Stromal cell of bone marrow (primary cell): ENCODE results near the gene PRR29.

Source experiments
- DNase-seq: peaks from one replicate; pipeline ENCODE4 v3.0.0-alpha.2; 2012; ENCODE audit warnings: low read depth

PRR29 gene

DNA sequence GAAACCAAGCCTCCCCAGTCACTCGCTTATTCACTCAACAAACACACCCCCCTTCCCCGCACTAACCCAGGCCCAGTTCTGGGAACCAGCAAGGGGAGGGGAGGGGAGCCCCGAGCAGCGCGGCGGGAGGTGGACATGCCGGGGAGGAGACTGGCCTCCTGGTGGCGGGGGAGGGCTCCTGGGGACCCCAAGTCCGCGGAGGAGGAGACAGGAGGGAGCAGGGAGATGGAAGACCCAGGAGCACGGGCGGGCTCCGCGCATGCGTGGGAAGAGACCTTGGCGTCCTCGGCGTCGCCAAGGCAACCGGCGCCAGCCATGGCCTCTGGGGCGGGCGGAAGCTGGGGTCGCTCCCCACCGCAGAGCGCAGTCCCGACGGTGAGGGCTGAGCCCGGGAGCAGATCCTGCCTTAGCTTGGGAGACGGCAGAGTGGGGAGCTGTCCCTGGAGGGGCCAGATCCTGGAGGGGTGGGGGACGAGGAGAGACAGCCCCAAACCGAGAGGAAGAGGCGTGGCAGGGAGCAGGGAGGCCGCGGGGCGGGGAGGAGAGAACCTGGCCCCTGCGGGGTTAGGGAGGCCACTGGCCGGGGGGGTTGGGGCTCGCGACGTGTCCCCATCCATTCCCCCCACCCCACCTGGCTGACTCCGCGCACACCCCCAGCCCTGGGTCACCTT is at the start of gene PRR29:
TSS of gene PRR29 (plus strand) at position 302 of the 671 bp plus-strand sequence. CDS start at position 316, 14 bp downstream.
- peak; percentile 17 for DNase-seq

DNA sequence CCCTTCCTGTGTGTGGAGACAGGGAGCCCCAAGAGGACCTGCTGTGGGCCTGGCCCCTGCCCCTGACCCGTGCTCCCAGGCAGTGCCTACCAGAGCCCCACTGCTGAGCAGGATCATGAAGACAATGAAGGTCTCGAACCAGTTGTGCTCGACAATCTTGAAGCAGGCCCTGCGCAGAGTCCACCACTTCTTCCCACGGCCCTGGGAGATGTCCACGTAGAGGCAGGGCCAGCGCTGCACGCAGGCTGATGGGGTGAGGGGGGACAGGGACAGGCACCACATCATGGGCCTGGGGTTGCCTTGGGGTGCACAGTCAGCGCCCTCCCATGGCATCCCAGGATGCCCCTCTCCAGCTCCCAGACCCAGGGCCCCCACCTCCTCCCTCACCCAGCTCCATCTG is 49.6 kb upstream of the PRR29 start:
- no peak for DNase-seq

DNA sequence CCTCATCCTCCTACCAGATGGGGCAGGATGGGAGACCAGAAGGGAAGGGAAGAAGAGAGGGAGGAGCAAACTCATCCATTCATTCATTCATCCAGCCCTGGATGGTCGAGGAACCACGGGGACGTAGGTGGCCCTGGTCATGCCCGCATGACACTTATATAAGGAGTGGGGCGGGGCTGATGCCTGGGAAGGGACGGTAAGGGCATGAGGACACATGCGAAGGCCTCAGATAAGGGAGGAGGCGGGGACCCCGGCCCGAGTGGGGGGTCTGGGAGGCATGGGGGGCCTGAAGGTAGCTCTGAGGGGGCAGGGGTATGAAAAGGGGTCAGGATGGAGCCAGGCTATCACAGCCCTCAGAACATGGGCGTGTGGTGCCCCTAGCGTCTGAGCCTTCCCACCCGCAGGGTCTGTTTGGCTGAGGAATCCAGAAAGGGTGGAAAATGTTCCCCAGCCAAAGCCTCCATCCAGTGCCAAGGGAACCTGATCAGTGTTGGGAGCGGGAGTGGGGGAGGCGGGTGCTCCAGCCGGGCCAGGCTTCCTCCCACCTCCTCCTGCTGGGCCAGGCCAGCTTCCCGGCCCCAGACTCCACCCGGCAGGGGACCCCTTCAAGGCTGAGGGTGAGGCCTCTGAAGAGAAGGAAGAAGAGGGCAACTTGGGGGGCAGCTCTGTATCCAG is 48.4 kb upstream of the PRR29 start:
- no peak for DNase-seq

DNA sequence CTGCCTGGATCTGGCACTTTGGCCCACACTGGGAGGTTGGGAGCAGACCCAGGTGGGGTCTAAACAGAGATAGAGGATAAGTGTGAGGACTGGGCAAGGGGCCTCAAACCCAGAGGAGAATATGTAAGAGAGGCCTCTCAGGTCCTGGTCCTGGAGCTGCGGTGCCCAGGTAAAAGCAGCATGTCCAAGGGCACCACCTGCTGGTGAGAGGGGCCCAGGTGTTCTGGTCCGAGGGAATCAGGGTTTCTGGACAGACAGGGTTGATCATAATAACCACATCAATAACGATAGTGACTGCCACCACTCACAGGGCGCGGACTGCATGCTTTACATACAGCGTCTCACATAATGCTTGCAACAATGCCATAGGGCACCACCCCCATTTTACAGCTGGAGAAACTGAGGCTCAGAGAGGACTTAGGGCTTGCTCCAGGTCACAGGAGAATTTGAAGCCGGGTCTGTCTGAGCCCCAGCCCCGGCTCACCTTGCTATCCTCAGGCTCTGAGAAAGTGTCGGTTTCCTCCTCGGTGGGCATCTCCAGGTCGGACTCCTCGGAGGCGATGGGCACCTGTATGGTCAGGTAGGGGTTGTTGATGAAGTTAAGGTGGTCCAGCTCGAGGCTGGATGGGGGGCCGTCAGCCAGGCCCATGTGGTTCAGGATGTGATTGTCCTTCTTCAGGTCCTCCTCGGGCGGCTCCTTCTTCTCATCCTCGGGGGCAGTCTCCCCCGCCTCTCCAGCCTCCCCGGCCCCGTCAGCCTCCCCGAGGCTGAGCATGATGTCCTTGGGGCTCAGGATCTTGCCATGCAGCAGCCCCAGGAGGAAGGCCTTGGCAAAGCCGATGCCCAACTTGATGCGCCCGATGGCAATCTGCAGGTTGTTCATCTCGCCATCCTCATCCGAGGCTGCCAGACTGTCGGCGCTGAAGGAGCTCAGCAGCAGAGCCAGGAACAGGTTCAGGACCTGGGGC is 46.9 kb upstream of the PRR29 start:
- no peak for DNase-seq

DNA sequence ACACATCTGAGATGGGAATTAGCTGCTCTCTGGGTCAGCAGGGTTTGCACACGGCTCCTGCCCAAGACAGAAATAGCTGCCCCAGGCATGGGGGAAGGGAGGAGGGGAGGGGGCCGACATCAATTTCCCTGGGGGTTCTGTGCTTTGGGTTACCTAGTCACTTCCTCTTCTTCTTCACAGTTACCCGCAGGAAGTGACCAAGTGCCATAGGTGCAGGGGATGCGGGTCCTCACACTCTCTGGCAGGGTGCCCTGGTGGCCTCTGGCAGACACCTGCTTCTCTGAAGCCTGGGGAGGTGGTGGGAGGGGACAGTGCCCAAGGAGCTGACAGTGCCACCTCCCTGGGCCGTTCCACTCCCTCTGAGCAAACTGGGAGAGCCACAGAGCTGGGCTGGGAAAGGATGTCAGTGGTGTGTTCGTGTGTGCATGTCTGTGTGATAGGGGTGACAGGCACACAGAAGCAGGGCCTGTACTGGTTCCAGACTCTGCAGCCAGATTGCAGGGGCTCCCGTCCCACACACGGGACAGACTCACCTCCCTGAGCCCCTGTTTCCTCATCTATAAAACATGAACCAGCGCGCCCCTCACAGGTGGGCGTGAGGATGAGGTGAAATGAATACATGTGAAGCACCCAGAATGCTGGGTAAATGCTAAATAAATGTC is 43.6 kb upstream of the PRR29 start:
- no peak for DNase-seq

DNA sequence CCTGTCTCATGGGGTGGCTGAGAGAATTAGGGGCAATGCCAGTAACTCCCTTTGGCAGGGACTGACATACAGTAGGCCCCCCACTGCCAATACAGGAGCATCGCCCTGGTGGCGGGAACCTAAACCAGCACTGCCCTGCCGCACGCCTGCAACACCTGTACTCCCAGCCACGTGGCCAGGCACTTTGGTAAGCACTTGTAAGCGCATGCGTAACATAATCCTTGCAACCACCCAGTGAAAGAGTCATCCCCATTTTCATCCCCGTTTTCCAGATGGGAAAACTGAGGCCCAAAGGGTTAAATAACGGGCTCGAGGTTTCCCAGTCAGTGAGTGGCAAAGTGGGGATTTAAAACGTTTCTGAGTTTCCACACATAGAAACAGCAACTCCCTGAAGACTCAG is 42.9 kb upstream of the PRR29 start:
- DNase-seq = no peak

DNA sequence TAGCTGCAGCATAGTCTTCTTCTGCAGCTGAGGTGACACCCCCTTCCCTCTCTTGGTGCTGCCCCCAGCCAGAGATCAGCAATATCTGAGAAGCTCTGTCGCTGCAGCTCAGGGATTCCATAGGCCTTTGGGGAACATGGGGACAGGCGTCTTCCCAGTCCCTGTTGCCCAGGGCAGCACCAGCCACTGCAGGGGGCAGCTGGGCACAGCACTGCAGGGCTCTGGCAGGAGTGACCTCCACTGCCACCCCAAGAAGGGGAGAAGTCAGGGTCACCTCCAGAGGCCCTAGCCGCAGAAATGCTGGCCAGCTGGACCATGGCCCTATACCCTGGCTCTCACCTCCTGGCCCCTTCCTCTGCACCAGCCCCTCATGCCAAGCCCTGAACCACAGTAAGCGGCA is 42.4 kb upstream of the PRR29 start:
- DNase-seq = no peak

DNA sequence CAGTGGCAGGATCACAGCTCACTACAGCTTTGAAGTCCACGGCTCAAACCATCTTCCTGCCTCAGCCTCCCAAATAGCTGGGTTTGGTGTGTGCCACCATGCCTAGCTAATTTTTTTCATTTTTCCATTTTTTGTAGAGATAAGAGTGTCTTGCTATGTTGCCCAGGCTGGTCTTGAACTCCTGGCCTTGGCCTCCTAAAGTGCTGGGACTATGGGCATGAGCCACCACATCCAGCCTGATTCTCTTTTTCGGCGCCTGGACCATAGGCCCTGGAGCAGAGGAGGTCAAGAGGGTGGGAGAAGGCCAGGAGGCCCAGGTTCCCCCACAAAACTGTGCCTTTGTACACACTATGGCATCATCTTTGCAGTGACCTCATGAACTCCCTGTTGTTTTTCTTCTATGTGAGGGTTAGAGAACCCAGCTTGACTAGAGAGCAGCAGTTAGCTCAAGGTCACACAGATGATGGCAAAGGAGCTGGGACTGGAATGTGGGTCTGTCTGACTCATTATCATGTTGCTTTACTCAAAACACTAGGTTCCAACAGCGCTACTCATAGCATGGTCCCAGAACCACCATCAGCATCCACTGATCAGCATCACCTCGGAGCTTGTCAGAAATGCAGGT is 41.7 kb upstream of the PRR29 start:
- no peak for DNase-seq

DNA sequence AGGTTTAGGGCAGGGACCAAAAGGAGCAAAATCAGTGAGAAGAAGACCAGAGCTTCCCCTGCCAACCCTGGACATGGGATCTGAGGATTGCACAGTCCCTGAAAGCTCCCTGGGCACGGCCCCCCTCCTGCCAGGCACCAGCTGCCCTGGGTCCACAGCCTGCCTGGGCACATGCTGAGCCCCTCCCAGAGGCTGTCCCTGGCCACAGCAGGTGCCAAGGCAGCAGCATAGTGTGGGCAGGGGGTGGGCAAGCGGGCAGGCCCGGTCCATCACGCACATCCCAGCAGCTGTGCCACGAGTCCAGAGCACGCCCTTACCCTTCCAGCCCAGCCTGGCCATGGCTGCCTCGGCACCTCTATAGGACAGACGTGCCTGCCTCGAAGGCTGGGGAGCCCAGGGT is 38.1 kb upstream of the PRR29 start:
- DNase-seq = no peak

DNA sequence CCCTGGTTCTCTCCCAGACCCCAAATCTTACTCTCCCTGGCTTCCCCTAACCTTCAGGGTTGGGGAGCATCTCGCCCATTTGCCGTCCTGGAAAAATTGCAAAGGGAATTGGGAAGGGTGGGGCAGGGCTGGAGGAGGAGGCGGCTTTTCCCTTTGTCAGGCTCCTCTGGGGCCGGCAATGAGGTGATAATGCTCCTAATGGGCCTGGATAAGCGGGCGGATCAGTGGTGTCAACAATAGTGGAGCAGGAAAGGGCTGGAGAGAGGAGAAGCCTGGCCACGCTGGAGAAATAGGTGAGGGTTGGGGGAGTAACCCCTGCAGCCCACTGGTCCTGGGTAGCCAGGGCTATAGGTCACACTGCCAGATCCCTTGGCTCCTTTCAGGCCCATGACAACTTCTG is 37.7 kb upstream of the PRR29 start:
- DNase-seq = no peak

DNA sequence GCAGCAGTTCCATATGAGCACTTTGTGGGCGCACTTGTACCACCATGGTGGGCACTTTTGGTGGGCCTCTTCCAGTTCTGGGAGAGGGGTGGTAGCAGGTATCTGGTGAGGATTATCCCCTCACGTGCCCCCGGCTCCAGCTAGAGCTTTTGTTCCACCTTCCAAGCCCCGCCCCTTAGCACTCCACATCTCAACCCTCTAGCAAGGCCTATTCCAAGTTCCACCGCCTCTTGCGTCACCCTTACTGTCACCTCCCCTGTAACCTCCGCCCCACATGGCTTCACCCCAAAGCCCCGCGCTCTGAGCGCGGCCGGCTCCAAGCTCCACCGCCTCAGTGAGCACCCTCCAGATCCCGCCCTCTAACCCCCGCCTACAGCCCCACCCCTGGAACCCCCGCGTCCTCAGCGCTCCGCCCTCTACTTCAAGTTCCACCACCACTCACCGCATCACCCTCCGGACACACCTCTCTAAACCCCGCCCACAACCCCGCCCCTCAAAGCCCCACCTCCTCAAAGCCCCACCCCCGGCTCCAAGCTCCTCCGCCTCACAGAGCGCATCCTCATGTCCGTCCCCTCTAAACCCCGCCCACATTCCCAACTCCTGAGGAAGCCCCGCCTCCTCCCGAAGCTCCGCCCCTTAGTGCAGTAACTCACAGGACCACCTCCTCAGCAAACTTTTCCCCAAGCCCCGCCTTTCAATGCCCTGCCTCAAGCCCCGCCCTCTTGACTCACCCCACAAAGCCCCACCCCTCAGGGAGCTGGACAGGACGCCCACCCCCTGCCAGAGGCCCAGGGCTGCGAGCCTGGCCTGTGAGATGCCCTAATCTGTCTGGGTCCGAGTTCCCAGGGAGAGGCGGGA is 36.6 kb upstream of the PRR29 start:
- DNase-seq = no peak

DNA sequence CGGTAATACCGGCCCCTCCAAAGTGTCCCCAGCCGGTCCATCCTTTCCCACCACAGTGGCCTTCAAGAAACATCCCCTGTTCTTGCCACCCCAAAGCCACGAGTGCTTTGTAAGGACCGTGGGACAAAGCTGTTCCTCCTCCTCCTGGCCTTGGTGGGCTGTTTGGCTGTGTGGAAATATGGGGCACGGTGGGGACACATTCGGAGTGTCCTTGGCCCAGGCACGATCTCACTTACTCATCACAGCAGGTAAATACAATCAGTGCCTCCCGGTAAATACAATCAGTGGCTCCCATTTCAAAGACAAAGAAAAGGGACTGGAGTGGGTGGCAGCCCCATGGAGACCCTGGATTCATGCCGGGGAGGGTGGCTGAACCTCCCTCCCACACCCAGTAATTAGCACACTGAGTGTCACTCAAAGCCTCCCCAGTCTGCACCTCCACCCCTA is 35.8 kb upstream of the PRR29 start:
- no peak for DNase-seq

DNA sequence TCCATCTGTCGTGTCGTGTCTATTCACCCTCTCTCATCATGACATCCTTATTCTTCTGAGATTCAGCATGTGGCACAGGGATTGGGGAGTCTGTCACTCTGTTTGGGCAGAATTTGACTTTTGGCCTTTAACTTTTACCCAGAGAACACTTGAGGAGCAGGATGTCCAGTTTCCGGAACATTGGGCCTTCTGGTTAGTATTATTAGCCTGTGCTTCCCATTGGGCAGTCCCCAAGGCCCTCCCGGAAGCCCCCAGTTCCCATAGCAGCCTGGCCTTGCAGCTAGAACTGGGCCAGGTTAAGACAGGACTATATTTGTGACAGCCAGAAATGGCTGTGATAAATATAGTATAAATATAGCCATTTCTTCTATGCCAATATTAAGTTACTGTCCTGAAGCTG is 35.0 kb upstream of the PRR29 start:
- DNase-seq = no peak

DNA sequence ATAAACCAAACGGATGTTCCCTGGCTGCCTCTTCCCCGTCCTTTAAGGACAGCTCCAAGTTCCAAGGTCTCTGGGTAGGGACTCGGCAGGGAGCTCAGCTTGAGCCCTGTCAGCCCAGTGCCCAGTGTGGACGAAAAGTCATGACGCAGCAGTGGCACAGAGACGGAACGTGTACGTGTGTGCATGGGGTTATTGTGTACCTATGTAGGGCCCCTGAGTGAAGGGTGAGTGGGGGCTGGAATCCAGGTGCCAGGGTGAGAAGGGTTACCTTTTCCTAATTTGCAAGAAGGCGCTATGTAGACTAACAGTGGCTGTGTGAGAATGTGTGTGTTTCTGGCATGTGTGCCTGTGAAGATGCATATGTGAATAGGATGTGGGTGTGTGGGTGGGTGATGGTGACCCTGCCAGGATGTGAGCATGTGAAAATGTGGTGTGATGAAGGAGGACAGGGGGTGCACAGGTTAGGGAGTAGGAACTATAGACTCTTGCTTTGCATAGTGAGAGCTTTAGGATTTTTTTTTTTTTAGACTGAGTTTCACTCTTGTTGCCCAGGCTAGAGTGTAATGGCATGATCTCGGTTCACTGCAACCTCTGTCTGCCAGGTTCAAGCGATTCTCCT is 31.4 kb upstream of the PRR29 start:
- no peak for DNase-seq

DNA sequence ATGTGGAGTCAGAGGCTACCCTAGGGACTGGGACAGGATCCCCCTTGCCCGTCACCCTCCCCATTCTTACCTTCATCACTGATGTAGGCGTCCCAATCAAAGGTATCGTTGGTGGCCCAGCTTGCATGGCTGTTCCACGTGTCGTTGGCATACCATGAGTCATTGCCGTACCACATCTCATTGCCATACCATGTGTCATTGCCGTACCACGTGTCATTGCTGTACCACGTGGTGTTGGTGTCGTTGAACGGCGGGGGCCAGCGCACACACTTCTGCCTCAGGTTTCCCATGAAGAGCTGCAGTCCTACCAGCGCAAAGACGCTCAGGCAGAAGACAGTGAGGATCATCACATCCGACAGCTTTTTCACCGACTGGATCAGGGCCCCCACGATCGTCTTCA is 30.2 kb upstream of the PRR29 start:
- DNase-seq = no peak

DNA sequence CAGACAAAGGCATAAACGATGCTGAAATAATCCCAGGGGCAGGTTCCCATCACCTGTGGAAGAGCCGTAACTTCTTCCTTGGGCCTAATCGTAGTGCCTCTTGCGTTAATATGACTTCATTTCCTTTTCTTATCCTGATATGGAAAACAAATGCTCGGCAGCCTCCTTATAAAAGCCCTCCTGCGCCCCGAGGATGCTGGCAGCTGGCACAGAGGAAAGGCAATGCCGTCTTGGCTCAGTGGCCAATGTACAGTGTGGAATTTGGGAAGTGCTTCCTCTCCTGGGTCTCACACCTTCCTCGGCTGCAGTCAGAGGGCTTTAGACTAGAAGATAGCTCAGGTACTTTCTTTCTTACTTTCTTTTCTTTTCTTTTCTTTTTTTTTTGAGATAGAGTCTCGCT is 28.9 kb upstream of the PRR29 start:
- no peak for DNase-seq

DNA sequence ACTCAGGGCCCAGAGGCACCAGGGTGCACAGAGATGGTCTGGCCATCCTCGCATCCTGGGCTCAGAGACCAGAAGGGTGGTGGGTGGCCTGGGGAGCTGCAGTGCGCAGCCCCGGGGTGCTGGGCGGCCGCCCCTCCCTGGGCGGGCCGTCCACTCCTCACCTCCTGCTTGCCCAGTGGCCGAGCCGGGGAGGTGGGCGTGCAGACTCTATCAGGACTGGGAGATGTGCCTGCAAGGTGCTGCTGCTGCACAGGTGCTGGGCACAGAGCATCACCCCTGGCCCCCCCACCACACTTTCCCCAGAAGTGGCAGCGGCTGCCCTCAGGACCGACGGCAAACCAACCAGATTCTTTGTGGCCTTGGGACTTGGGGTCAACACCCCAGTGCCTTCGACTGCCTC is 25.4 kb upstream of the PRR29 start, which contains the start of gene SCN4A:
TSS of gene SCN4A (minus strand) at position 123 of the 400 bp plus-strand sequence. CDS start at position 46, 77 bp downstream.
- DNase-seq = no peak

DNA sequence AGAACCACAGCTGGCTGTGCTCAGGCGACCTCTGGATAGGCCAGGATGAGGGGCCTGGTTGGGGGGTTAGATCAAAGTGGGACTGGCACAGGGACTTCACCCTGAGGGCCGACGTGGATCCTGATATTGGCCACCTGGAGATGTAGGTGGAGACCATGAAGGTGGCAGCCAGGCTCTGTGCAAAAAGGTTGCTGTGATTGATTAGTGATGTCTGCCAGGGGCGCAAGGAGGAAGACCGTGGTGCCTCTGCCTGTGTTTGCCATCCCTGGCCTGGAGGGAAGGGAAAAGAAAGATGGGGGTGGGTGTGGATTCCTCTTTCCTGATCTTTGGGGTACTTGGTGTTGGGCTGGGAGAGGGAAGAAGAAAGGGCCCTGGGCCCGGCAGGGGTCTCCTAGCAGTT is 24.9 kb upstream of the PRR29 start:
- DNase-seq = no peak

DNA sequence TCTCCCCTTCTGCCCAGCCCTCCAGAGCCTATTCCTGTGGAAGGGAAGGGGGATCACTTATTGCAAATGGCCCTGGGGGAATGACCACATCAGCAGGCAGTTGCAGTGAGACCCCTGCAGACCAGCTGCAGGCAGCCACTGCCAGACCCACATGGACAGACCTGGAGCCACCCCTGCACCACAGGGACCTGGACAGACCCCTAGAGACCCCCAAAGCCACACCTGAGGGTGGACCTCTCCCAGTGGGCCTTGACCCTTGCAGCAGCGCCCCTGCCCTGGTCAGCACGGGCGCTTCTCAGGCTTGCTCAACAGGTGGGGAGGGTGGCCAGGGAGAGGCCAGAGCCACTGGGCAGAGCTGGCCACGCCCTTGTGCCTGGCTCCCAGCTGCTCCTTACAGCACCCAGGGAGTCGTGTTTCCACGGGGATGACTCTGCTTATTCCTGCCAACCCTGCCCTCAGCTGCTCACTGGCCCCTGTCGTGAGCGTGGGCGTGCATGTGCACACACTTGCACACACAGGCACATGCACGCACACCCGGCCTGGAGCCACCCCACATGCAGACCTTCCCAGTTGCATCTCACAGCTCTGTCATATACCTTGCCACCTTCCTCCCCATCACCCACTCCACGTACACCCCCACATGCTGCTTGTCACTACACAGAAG is 24.1 kb upstream of the PRR29 start:
- no peak for DNase-seq
